H4 (cell line): ENCODE results near the gene RGS7. TPM values are rescaled to one million over a fixed set of nuclear protein-coding genes. Genes with fewer than 3 reads are reported as not detected.
A peak's percentile ranks its signal among the peaks of the same experiment; 100 is the strongest.

Source experiments
- DNase-seq: peaks from one replicate; pipeline ENCODE4 v3.0.0-alpha.2; 2015; ENCODE audit warnings: low spot score
- total RNA-seq: library from RNA; depleted of rRNA; stranded (reverse); fragments of >200 nt; shearing (Covaris generic); gene quantifications from 2 replicates; pipeline ENCODE4 v1.2.3, GENCODE V29; 2014

RGS7 gene
- total RNA-seq, 1 experiment from 2014 or later, result 0.23 TPM

GRCh38 chr1:240833075-240833474 lies 523.9 kb downstream of the RGS7 start:
- DNase-seq, result no peak

DNA sequence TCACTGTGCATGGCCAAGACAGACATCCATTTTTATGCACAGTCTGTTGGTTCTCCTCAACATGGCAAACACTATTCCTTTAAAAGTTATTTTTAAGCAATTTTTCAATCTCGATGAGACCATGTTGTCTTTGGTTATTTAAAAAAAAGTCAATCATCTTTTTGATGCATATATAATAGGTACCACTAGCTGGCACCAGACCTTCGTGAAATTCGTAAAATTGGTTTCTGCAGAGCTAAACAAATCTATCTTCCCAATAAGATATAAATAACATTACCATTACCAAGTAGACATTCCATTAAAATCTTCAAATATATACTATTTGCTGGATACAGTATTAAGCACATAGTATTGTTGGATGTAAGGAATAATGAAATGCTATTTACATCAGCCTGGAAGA lies 525.1 kb downstream of the RGS7 start:
- DNase-seq, result no peak

DNA sequence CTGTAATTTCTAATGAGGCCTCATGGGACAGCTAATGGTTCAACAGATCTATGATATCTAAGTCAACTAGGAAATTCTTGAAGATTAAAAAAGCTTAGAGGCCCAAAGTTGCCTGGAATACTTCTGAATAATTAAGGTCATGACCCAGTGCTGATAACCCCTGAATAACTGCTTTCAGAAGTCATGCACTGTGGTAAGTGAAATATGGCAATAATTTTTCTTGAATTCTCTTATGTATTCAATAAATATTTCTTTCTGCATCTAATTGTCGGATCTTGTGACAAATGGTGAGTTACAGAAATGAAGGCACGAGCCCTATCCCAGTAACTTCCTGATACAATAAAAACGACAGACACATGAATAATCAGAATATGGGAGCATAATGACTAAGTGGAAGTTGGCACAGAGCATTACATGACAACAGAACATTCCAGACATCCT lies 525.8 kb downstream of the RGS7 start:
- DNase-seq, result peak; percentile 17

GRCh38 chr1:240829487-240829886 lies 527.5 kb downstream of the RGS7 start:
- no peak for DNase-seq

DNA sequence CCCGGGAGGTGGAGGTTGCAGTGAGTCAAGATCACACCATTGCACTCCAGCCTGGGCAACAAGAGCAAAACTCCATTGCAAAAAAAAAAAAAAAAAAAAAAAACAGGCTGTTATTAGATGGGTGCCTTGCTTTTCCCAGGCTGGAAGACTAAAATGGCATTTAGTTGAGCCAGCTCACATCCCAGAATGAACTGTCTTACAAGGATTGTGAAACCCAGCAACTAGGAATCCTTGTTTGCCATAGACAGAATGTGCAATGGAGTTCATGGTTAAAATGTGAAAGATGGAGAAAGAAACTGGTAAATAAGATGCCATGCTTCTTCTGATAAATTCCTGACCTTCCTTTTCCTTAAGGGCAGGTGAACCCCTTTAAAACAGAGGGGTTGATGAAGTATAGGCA lies 529.2 kb downstream of the RGS7 start:
- no peak for DNase-seq

DNA sequence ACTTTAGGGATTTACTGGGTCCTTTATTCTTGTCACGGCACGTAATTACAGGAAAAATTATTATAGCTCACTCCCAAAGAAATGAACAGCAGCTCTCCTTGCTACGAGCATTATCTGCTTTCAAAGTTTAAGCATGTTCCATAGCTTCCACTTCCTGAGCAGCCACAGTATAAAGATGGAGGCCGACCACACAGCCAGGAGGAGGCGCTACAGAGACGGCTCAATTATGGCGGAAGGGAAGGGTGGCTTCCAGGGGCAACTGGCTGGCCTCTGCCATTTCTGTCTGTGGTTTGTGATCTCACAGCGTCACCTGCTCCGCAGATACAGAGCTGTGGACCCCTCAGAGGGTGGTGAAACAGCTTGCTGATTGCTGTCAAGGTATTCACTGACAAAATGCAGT lies 532.8 kb downstream of the RGS7 start:
- no peak for DNase-seq

- no peak for DNase-seq
These were observed 533.6 kb downstream of the RGS7 start for GRCh38 chr1:240823357-240823756.

DNA sequence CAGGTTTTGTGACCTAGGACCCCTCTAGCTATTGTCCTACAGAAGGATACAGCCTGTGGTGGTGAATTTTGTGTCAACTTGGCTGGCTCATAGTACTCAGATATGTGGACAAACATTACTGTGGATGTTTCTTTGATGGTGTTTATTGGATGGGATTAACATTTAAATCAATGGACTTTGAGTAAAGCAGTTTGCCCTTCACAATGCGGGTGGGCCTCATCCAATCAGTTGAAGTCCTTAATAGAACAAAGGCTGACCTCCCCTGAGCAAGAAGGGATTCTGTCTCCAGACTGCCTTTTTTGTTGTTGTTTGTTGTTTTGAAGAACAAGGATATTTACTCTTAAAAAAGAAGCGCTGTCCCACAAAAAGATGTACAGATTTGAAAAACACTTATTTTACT lies 535.1 kb downstream of the RGS7 start:
- DNase-seq, result no peak

DNA sequence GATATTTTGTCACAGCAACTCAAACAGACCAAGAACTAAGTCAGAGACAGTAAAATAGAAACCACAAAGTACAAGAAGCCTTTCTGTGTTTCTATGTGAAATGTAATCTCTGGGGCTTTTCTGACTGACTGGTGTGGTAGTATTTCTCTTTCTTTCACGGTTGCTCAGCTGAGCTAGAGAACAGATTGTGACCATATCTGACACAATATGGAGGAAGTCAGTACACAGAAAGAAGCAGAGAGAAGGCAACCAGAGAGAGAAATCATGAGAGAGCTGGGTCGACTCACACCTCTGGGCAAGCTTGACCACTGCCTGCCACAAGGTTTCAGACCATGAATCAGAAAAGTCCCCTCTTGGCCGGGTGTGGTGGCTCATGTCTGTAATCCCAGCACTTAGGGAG lies 536.2 kb downstream of the RGS7 start:
- no peak for DNase-seq

DNA sequence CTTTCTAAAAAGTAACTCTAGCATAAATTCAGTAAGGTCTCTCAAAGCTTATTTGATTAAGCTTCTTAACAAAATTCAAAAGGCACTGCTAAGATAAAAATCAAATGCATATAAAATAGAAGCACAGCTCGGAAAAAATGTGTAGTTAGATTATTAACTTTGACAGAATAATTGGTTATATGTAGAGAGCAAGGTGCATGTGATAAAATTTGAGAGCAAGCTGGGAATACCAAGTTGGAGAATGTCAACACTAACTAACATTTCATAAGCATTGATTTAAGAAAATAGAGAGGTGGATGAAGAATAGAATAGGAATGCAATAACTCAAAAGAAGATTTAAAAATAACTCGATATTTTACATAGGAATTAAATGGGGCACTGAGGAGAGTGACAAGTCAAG lies 540.5 kb downstream of the RGS7 start:
- DNase-seq, result no peak

GRCh38 chr1:240813720-240814119 lies 543.3 kb downstream of the RGS7 start:
- DNase-seq, result no peak

DNA sequence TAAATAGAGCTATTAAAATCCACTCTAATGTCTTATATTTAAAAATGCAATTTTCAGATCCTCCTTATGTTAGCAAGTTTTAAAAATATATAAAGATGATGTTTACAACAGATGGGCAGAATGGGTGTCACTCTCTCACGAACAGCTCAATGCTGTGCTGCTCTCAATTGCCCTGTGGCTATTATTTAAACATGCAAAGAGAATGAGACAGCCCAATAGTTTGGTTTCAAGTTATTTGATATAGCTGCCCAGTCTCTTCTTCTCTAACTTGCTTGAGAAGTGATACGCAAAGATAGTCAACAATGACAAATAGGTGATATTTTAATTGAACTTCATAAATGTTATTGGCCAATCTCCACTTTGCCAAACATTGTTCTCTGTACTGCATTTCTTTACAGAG lies 545.7 kb downstream of the RGS7 start:
- DNase-seq, result no peak

DNA sequence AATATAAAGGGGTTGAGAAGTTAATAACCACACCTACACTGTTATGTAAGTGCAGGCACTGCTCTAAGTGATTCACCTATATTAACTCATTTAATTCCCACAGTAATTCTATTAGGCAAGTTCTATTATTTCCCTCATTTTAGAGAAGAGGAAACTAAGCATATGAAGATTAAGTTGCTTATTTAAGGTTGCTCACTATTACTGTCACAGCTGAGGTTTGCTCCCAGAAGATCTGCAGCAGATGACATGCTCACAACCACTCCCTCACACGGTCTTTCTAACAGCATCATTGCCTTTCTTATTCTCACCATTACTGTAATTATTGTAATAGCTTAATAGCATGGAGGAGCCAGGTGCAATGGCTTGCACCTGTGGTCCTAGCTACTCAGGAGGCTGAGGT lies 548.6 kb downstream of the RGS7 start:
- no peak for DNase-seq

DNA sequence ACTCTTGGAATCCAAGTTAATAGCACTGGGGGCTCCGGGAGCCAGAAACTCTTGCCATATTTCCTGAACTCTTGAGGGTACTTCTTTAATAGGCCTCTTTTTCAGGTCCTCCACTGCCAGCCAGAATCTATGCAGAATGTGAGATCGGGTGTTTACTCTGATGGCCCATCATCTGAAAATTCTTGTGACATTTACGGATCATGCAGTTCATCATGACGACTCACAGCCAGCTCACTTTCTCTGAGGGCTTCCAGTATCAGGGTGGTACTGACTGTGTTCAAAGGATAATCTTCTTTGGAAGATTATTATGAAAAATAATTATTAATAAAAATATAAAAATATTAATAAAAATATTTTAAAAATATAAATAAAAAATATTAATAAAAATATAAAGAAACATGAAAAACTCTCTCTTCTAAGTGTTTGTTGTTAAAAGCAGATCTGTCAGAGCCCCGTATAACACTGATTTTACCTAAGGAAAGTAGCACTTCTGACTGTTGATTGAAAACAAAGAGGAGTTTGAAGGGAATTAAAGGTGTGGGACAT lies 550.7 kb downstream of the RGS7 start:
- DNase-seq, result no peak

DNA sequence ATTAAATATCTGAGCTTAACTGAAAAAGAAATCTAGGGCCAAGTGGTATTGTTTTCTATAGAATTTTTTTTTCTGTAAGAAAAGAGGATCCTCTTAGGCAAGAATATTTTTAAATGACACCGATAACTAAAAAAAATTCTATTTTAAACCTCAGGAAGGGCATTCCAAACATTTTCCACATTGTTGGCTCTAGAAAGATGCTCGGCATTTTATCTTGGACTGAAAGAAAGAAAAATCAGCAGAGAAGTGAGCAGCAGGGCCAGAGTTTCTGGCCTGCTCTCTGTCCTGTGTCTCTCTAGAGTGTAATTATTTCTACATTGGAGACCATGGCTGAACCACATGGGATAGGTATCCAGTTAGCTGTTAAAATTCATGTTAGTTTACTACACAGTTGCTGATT lies 552.5 kb downstream of the RGS7 start:
- no peak for DNase-seq

GRCh38 chr1:240803151-240803550 lies 553.9 kb downstream of the RGS7 start:
- no peak for DNase-seq

GRCh38 chr1:240802271-240802670 lies 554.7 kb downstream of the RGS7 start:
- no peak for DNase-seq

DNA sequence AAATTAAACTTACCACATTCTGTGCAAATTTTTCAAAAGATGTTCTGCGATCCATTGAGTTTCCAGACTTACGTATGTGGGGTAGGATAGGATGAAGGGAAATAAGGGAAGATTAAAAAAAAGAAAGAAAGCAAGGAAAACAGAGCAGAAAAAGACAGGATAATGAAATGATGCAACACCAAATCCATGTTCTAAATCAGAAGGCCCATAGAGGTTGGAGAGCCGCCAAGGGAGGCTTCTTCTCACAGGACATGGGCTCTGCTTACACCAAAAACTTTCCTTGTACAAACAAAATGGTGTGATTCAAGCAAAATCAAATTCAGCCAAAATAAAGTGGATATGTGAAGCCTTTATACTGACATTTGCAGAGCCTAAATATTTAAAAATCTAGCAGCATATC lies 555.6 kb downstream of the RGS7 start:
- DNase-seq, result no peak

GRCh38 chr1:240800291-240800690 lies 556.7 kb downstream of the RGS7 start:
- no peak for DNase-seq

DNA sequence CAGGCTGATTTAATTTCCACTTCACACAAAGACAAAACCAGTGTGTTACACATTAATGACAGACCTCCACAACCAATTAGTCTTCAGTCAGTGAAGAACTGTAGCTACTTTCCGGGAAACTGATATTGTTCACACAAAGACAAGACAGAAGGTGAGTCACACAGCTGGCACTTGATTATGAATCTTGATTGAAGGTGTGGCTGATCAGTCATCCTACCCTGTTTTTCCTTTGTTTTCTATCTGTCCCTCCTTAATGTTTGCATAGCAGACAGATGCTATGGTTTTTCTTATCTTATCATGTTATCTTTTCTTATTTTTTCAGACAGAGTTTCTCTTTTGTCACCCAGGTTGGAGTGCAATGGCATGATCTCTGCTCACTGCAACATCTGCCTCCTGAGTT lies 560.0 kb downstream of the RGS7 start:
- no peak for DNase-seq

- no peak for DNase-seq
These were observed 562.8 kb downstream of the RGS7 start for GRCh38 chr1:240794046-240794843.

DNA sequence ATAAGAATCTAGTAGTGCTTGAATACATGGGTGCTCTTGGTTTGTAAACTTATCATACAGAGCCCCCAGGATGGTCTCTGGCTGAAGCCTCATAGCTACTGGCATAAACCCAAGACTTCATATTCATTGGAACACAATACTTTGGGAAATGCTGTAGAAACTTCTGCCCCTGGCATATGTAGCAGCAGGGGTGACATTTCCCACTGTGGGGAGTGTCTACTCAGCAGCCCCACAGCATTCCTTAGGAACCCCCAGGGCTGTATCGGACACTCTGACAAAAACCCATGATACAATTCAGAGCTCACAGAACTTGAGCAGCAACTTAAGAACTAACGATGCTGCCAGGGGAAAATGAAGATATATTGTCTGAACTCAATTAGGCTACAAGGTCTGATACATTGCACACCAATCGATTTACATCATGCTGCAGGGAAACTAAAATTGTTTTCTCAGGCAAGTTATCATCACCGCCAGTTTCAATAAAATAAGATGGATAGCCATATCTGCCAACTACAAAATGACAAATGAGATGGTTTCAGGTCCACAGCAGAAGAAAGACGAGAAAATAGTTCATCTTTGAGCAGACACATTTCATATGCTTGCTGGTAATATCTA lies 564.0 kb downstream of the RGS7 start:
- DNase-seq, result no peak

DNA sequence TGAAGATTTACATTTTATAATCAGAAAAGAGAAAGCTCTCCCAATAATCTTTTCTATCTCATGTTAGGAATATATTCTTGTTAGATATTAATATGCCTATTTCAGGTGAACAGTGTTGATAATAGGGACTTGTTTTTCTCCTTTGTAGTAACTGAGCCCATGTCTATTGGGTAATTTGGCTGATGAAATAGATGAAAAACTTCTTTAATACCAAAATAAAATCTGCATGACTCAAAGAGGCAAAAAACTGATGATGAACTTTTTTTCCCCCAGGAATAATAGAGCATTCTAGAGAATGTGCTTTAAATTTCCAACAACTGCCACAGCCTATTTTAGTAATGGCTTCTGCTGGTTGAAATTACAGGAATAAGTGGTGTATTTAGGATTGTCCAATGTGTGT lies 566.1 kb downstream of the RGS7 start:
- DNase-seq, result no peak
